ENCODE measurements around the gene RGS13. TPM values are rescaled to one million over a fixed set of nuclear protein-coding genes. Genes with fewer than 3 reads are reported as not detected.
"Not testable (repeated sequence)": the region's sequence is repeated elsewhere in the genome, so short reads cannot be mapped to it uniquely, and the experiment has no call there.

The RGS13 gene
- total RNA-seq, 1 donor from 2014 or later: 0.22 TPM

DNA sequence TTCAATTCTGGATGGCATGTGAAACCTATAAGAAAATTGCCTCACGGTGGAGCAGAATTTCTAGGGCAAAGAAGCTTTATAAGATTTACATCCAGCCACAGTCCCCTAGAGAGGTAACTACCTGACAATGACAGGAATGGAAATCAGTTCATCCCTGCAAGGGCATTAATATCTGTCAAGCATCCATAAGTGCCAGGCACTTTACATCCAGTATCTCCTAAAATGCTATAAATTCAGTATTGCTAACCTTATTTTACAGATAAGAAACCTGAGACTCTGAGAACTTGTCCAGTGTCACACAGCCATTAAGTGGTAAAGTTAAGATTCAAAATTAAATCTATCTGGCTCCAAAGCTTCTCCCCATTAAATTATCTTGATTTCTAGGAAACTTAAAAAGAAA is 22.3 kb downstream of the RGS13 start:
- DNase-seq (ENCODE audit: low spot score) (no peak), ATAC-seq (no peak)
- intact Hi-C loops (cut with DNase I): no loop called here

DNA sequence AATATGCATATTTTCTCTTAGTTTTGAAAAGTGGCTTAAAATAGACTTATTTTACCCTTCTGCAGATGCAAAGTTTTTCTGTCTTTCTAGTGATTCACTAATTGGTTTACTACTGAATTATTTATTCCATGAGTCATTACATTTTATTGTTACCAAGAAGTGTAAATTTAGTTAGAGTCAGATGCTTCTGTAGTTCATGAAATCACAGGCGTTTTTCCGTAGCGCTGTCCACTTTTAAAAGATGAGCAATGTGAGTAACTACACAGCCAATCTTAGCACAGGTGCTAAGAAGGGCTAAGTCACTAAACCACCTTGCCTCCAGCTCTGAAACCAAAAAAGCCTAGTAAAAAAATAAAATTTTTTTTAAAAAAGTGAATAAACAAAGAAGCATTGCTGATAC is 24.7 kb downstream of the RGS13 start:
- no peak for ATAC-seq
- intact Hi-C loops (cut with DNase I): no loop called here

DNA sequence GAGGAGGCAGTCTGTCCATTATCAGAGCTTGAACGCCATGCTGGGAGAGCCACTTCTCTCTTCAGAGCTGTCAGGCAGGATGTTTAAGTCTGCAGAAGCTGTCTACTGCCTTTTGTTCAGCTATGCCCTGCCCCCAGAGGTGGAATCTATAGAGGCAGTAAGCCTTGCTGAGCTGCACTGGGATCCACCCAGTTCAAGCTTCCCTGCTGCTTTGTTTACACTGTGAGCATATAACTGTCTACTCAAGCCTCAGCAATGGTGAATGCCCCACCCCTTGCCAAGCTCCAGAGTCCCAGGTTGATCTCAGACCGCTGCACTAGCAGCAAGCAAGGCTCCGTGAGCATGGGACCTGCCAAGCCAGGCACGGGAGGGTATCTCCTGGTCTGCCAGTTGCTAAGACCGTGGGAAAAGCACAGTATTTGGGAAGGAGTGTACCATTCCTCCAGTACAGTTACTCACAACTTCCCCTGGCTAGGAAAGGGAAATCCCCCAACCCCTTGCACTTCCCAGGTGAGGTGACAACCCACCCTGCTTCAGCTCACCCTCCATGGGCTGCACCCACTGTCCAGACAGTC is 32.5 kb downstream of the RGS13 start:
- no peak for ATAC-seq
- no peak for DNase-seq (ENCODE audit: low spot score)
- intact Hi-C loops (cut with DNase I): no loop called here

More for the DNA sequence above, 24.7 kb downstream of the RGS13 start:
- no peak for DNase-seq (ENCODE audit: low spot score)

DNA sequence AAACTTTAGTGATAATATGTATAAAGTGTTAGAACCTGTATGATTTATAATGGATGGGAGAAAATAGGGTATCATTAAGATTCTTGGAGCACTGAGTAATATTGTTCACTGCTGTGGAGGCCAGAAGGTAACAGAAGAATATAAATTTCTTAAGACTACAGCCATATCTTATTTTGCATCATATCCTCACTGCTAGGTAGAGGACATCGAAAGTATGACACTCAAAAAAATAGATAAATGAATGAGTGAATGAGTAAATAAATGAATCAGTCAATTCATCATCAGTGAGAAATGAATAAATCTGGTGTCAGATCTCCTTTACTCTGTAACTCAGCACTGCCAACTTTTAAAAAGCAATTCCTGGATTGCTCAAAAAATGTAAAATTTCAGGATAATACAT is 33.2 kb downstream of the RGS13 start:
- DNase-seq (ENCODE audit: low spot score): no peak
- intact Hi-C loops (cut with DNase I): no loop called here
- ATAC-seq: no peak

DNA sequence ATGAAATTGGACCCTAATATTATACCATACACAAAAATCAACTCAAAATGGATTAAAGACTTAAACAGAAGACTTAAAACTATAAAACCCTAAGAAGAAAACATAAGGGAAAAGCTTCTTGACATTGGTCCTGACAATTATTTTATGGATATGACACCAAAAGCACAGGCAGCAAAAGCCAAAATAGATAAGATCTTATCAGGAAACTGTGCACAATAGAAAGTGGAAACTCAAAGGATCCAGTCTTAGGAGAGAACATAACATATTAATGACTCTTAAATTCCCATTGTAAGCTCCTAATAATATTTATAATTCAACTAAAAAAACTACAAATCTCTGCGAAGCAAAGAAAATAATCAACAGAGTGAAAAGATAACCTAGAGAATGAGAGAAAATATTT is 39.8 kb downstream of the RGS13 start:
- ATAC-seq: no peak
- no peak for DNase-seq (ENCODE audit: low spot score)
- intact Hi-C loops (cut with DNase I): no loop called here

DNA sequence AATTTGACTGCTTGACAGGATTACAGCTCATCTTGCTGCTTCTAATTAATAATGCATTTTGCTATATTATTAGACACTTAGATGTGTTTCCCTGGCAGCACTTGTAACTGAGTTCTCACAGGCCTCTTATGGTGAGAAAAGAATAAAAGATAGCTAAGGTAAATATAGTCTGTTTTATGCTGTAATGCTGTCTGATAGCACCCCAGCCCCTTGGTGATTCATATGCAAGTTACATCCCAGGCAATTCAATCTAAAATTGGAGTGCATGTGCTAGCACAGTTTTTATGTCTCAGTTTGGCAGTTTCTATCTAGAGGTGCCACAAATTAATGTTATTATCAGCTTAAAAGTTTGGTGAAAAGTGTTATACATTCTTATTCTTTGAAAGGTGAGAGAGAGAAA is 42.2 kb downstream of the RGS13 start:
- DNase-seq (ENCODE audit: low spot score) (no peak), ATAC-seq (no peak)
- intact Hi-C loops (cut with DNase I): no loop called here

DNA sequence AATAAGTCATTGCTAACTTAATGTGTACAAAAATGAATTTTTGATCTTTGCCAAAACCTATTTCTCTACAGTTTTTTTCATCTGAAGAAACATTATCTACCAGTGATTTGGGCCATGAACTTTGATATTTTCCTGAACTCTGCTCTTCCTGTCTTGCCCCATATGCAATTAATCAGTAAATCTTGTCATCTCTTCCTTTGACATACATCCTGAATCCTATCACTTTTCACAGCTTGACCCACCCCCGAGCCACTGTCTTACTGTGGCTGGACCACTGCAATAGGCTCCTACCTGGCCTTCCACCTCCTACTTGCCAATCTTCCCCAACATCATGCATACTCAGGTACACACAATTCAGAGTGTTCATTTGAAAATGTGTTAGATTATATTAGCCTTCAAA is 46.4 kb downstream of the RGS13 start:
- DNase-seq (ENCODE audit: low spot score) (no peak), ATAC-seq (no peak)
- intact Hi-C loops (cut with DNase I): no loop called here

DNA sequence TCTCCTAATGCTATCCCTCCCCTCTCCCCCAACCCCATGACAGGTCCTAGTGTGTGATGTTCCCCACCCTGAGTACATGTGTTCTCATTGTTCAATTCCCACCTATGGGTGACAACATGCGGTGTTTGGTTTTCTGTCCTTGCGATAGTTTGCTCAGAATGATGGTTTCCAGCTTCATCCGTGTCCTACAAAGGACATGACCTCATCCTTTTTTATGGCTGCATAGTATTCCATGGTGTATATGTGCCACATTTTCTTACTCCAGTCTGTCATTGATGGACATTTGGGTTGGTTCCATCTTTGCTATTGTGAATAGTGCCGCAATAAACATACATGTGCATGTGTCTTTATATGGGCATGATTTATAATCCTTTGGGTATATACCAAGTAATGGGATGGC is 47.1 kb downstream of the RGS13 start:
- ATAC-seq; DNase-seq (ENCODE audit: low spot score); intact Hi-C loops (cut with DNase I): not testable (repeated sequence)

DNA sequence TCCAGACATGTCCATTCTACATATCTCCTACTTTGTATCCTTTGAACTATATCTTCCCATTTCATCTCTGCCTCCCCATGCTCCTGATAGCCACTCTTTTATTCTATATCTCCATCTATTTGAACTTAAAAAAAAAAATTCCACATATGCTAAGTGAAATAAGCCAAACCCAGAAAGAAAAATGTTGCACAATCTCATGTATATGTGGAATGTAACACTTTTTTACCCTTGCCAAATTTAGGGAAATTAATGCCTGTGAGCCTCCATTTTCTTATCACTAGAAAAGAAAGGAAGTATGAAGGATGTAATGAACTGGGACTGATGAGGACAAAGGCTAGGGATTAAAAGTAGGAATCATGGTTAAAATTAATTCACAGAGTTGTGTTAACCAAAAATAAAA is 53.5 kb downstream of the RGS13 start:
- intact Hi-C loops (cut with DNase I): no loop called here
- DNase-seq (ENCODE audit: low spot score): no peak
- no peak for ATAC-seq

DNA sequence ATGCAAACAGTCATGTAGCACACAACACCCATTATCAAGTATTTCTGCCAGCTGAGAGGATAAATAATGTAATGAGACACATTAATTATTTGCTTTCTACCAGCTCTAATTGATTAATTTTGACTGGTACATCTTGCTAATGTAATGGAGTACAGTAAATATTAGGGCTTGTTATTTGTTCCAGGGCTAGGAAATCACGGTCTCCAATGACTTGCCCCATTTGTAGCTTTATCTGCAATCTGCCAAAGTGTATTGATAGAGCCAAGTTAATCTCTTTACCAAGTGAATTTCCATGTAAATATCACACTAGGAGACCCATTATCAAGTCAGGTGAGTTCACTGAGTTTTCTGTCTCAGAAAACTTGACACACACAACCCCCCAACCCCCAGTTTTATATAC is 55.1 kb downstream of the RGS13 start:
- no peak for DNase-seq (ENCODE audit: low spot score)
- intact Hi-C loops (cut with DNase I): no loop called here
- ATAC-seq: no peak

DNA sequence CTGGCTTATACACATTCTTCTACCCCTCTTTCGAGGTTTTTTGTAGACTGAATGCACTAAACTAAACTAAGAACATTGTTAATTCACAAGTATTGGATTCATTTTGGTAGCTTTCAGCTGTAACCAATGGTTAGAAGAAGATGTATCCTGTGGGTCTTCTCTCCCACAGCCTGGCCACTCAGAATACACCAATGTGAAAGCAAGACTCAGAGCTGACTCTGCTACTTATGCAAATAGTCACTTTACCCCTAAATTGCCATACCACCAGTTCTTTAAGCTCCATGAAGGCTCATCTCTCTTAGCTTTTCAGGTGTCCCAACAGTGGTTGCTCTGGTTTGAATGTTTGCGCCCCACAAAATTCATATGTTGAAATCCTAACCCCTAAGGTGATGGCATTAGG is 60.1 kb downstream of the RGS13 start:
- ATAC-seq (no peak), DNase-seq (ENCODE audit: low spot score) (no peak)
- intact Hi-C loops (cut with DNase I): no loop called here

DNA sequence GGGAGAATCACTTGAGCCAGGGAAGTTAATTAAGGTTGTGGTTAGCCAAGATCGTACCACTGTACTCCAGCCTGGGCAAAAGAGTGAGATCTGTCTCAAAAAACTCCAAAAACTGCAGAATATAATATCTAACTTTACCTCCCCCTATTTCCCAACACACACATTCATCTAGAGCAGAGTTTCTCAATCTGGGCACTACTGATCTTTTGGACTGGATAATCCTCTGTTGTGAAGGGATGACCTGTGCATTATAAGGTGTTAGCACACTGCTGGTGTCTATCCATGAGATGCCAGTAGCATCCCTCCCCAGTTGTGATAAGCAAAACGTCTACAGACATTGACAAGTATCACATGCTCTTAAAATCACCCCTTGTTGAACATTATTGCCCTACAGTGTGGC is 61.8 kb downstream of the RGS13 start:
- intact Hi-C loops (cut with DNase I): no loop called here
- ATAC-seq (no peak), DNase-seq (ENCODE audit: low spot score) (no peak)

DNA sequence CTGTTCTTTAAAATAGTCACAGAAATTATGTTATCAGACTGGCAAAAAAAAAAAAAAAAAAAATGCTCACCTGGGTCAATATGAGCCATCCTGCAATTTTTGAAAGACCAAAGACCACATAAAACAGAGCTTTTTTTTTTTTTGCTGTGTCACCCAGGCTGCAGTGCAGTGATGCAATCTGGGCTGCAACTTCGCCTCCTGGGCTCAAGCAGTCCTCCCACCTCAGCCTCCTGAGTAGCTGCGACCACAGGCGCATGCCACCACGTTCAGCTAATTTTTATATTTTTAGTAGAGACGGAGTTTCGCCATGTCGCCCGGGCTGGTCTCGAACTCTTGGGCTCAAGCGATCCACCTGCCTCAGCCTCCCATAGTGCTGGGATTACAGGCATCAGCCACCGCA is 62.8 kb downstream of the RGS13 start:
- DNase-seq (ENCODE audit: low spot score): no peak
- intact Hi-C loops (cut with DNase I): no loop called here
- no peak for ATAC-seq

DNA sequence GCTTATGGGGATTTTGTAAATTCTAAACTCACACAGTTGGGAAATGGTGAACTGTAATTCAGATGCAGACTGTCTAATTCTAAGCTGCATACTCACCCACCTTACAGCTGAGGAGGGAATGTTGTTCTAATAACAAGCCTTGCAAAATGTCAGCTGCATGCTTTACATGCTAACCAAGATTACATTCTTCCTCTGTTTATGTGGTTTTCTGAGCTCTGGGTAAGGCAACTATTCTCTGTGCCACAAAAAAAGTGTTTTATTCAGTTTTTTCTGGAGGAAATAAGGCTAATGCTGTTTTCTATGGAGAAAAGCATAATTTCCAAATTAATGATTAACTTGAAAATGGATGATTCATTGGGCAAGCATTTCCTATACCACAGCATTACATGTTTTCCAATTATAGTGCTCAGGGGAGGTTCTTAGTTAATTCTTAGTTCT is 64.9 kb downstream of the RGS13 start:
- no peak for DNase-seq (ENCODE audit: low spot score)
- intact Hi-C loops (cut with DNase I): no loop called here
- ATAC-seq: no peak

DNA sequence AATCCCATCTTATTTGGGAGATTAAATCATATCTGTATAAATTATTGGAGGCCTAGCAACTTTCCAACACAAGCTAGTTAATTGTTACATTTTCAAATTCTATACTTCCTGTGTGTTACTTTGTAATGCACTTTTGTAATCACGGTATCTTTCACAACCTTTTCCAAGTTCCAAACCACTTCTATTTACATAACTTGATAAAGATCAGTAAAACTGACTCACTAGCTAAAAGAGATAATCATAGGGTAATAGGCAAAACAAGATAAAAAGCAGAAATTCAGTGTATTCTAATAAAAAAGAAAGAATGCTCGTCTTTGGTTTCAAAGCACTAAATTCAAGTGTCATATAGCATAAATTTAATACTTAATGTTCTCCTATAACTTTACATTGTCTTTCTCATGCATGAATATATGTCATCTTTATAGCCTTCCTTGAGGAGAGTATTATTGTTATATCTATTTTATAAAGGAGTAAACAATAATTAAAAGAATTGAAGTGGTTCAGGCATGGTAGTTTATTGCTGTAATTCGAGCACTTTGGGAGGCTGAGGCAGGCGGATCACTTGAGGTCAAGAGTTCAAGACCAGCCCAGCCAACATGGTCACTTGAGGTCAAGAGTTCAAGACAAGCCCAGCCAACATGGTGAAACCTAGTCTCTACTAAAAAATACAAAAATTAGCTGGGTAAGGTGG is 66.4 kb downstream of the RGS13 start:
- ATAC-seq (no peak), DNase-seq (ENCODE audit: low spot score) (no peak)
- intact Hi-C loops (cut with DNase I): no loop called here

DNA sequence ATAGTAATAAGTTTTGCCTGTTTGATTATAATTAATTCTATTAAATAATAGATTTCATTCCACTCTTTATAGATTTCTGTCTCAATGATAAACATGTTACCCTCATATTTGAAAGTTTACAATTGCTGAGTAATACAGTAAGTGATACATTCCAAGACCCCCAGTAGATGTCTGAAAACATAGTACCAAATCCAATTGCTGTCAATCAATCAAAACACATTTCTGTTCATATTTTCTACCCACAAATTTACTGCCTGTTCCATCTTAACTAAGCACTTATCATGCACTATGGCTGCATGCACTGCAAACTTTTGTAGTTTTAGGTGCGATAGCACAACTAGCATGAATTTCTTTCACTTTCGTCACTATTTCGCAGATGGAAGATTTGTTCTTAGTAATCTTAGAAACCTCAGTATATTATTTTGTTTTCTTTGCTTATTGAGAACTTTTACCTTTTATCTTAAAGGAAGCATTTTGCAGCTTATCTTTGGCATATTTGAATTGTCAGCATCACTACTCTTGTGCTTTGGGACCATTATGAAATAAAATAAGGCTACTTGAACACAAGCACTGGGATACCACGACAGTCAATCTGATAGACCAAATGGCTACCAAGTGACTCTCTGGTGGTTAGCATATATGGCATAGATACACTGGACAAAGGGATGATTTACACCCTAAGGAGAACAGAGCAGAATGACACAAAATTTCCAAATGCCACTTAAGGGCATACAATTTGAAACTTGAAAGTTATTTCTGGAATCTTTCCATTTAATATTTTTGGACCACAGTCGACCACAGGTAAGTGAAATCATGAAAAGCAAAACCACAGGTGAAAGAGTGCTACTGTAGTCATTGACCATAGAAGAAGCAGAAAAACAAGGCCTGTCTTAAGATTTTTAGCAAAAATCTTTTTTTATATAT is 67.6 kb downstream of the RGS13 start:
- no peak for DNase-seq (ENCODE audit: low spot score)
- intact Hi-C loops (cut with DNase I): no loop called here
- ATAC-seq: no peak

DNA sequence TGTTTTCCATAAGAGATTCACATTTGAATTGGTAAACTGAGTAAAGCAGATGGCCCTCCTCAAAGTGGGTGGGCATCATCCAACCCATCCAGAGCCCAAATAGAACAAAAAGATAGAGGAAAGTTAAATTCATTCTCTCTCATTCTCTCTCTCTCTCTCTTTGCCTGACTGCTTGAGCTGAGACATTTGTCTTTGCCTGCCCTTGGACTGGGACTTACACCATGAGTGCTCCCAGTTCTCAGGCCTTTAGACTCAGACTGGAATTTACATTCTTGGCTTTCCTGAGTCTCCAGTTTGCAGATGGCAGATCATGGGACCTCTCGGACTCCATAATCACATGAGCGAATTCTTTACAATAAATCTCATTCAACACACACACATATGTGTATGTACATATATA is 69.6 kb downstream of the RGS13 start:
- ATAC-seq: no peak
- no peak for DNase-seq (ENCODE audit: low spot score)
- intact Hi-C loops (cut with DNase I): no loop called here

DNA sequence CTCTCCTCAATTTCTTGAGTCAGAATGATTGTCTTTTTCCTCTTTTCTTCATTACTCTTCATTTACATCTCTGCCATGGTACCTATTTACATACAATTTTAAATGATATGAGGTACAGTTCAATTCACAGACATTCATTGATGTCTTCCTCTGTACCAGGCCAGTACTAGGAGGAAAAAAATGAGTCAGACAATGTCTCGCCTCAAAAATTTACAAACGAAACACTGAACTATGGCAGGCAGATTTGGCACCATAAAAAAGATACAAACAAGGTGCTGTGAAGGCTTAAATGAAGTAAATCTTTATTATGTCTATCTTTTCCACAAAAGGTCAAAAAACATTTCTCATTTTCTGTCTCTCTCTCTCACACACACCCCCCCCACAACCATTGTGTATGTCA is 71.0 kb downstream of the RGS13 start:
- intact Hi-C loops (cut with DNase I): no loop called here
- ATAC-seq (no peak), DNase-seq (ENCODE audit: low spot score) (no peak)

DNA sequence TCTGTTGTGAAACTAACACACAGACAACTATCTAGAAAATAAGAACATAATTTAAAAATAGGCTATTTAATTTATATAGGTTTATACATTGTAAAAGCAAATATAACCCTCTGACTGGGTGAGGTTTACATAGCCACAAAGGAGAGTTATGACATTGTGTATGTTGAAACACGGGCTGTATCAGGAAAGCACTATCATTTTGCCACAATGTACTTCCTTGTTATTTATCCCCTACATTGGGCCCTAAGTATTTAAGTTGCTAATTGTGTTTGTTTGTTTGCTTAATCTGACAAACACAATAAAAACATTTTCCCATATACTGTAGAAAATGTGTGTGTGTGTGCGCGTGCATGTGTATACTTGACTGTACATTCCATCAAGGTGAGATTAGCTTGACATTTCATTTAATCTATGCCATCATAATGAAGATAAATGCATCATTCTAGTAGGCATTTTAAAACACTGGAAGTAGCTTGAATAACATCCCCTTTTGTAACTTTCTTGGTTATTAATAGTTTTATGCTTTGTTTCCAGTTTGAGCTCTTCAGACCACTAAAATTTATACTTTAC is 72.1 kb downstream of the RGS13 start:
- intact Hi-C loops (cut with DNase I): no loop called here
- no peak for ATAC-seq
- DNase-seq (ENCODE audit: low spot score): no peak

DNA sequence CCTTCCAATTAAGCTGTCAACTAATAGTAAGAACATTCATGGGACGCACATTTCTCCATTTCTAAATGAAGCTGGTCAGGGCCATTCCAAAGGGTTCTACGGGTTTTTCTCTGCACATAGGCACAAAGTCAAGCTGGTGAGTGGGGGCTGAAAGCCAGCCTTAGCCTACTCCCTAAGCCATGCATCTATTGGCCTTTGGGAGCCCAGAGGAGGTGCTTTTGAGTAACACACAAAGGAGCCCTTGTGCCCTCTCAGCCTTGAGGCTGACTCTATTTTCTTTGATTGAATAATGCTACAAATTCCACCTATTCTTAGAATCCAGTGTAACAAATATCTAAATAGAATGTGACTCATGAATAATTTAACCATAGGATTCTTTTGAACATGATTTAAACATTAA is 73.6 kb downstream of the RGS13 start:
- intact Hi-C loops (cut with DNase I): no loop called here

More for the DNA sequence above, 73.6 kb downstream of the RGS13 start:
- peak; percentile 36 for ATAC-seq
- no peak for DNase-seq (ENCODE audit: low spot score)
